LHCN-M2 (cell line): ENCODE results near the gene DCT. TPM values are rescaled to one million over a fixed set of nuclear protein-coding genes. Genes with fewer than 3 reads are reported as not detected.
A peak's percentile ranks its signal among the peaks of the same experiment; 100 is the strongest.
"Not testable (repeated sequence)": the region's sequence is repeated elsewhere in the genome, so short reads cannot be mapped to it uniquely, and the experiment has no call there.

Experiments used
- DNase-seq: peaks from one replicate; pipeline ENCODE4 v3.0.0-alpha.2; 2012; ENCODE audit warnings: low read depth
- polyA plus RNA-seq: library from polyadenylated mRNA; unstranded; fragments of >200 nt; gene quantifications from one replicate; pipeline ENCODE4 v1.2.1, GENCODE V29; 2012; ENCODE audit warnings: missing spikeins
- total RNA-seq: library from RNA; depleted of rRNA; stranded (reverse); fragments of >200 nt; gene quantifications from 2 replicates; pipeline ENCODE4 v1.2.3, GENCODE V29; 2014; rRNA removed

The DCT gene
- 0.06 TPM in 1 of 2 replicates, not detected in the other for total RNA-seq
- not detected for polyA plus RNA-seq

- no peak for DNase-seq
Observed at GRCh38 chr13:94479616-94480015, at the start of gene DCT. DCT (minus strand) TSS chr13:94479682; CDS start chr13:94479255, 427 bp downstream.

GRCh38 chr13:94526956-94527355 is 47.5 kb upstream of the DCT start:
- DNase-seq: not testable (repeated sequence)

- DNase-seq: no peak
Observed at GRCh38 chr13:94525781-94526180, 46.3 kb upstream of the DCT start.

- no peak for DNase-seq
Observed at GRCh38 chr13:94524407-94524806, 44.9 kb upstream of the DCT start.

GRCh38 chr13:94520001-94520400 is 40.5 kb upstream of the DCT start:
- no peak for DNase-seq

GRCh38 chr13:94516456-94516855 is 37.0 kb upstream of the DCT start:
- no peak for DNase-seq

GRCh38 chr13:94515911-94516310 is 36.4 kb upstream of the DCT start:
- DNase-seq: no peak

- no peak for DNase-seq
Observed at GRCh38 chr13:94515374-94515773, 35.9 kb upstream of the DCT start.

- no peak for DNase-seq
Observed at GRCh38 chr13:94513026-94513425, 33.5 kb upstream of the DCT start.

GRCh38 chr13:94505730-94506129 is 26.2 kb upstream of the DCT start:
- no peak for DNase-seq

GRCh38 chr13:94503851-94504250 is 24.4 kb upstream of the DCT start:
- DNase-seq: no peak

- DNase-seq: not testable (repeated sequence)
Observed at GRCh38 chr13:94498831-94499230, 19.3 kb upstream of the DCT start.

GRCh38 chr13:94495806-94496205 is 16.3 kb upstream of the DCT start:
- no peak for DNase-seq

- no peak for DNase-seq
Observed at GRCh38 chr13:94494026-94494425, 14.5 kb upstream of the DCT start.

- DNase-seq: no peak
Observed at GRCh38 chr13:94487043-94487442, 7.6 kb upstream of the DCT start.

GRCh38 chr13:94483970-94484369 is 4.5 kb upstream of the DCT start:
- DNase-seq: peak; percentile 50

- peak; percentile 79 for DNase-seq
Observed at GRCh38 chr13:94481941-94482340, 2.5 kb upstream of the DCT start.

GRCh38 chr13:94480672-94481145 is 1.2 kb upstream of the DCT start:
- peak; percentile 87 for DNase-seq

- DNase-seq: no peak
Observed at GRCh38 chr13:94478913-94479312, 569 bp downstream of the DCT start.

GRCh38 chr13:94470126-94470525 is 9.4 kb downstream of the DCT start:
- DNase-seq: no peak

- no peak for DNase-seq
Observed at GRCh38 chr13:94464771-94465170, 14.7 kb downstream of the DCT start.

- no peak for DNase-seq
Observed at GRCh38 chr13:94462670-94463069, 16.8 kb downstream of the DCT start.

- DNase-seq: no peak
Observed at GRCh38 chr13:94459116-94459515, 20.4 kb downstream of the DCT start.

- no peak for DNase-seq
Observed at GRCh38 chr13:94455414-94455813, 24.1 kb downstream of the DCT start.
